Natural killer cell (primary cell): ENCODE results near the gene FRY. TPM values are rescaled to one million over a fixed set of nuclear protein-coding genes. Genes with fewer than 3 reads are reported as not detected.

Experiments
- ATAC-seq, 3 donors: fragments of 150-1000 bp in 2 of 3; fragments of 200-7000 bp in 1 of 3; cut with Tn5 transposase; 1 replicate in 1 of 3; 2 replicates in 2 of 3; pipeline ENCODE4 v1.10.0; 2021; ENCODE audit warnings: mild to moderate bottlenecking in 2 of 3, moderate library complexity in 2 of 3
- DNase-seq, 2 donors: peaks; one replicate each; pipeline versions ENCODE4 v3.0.0 to v3.0.0-alpha.2; 2013 to 2021; ENCODE audit warnings: mixed read lengths in 1 of 2
- H3K27ac ChIP-seq: one replicate; pipeline ENCODE4 v1.5.1; 2013; ENCODE audit warnings: mild to moderate bottlenecking, low read length
- H3K27me3 ChIP-seq: one replicate; pipeline ENCODE4 v1.6.1; 2013; ENCODE audit warnings: low read length; ENCODE audit not compliant: control insufficient read depth, insufficient read depth
- H3K36me3 ChIP-seq: one replicate; pipeline ENCODE4 v1.6.1; 2013; ENCODE audit warnings: low read length; ENCODE audit not compliant: control insufficient read depth, insufficient read depth
- H3K4me1 ChIP-seq: one replicate; pipeline ENCODE4 v1.6.1; 2013; ENCODE audit warnings: low read length; ENCODE audit not compliant: control insufficient read depth, insufficient read depth
- H3K4me3 ChIP-seq: one replicate; pipeline ENCODE4 v1.5.1; 2013; ENCODE audit warnings: low read length
- H3K9me3 ChIP-seq: one replicate; pipeline ENCODE4 v1.6.1; 2013; ENCODE audit warnings: low read length; ENCODE audit not compliant: control insufficient read depth, insufficient read depth
- H3K27ac Mint-ChIP-seq, 2 donors: one replicate each; pipeline ENCODE4 v1.8.0; 2022; ENCODE audit warnings: mild to moderate bottlenecking in 2 of 2, mixed read lengths in 2 of 2, moderate library complexity in 1 of 2
- H3K27me3 Mint-ChIP-seq, 2 donors: one replicate each; pipeline ENCODE4 v1.8.0; 2022; ENCODE audit warnings: low read depth in 2 of 2, mixed read lengths in 2 of 2
- H3K36me3 Mint-ChIP-seq: one replicate; pipeline ENCODE4 v1.8.0; 2022; ENCODE audit warnings: mixed read lengths
- H3K4me1 Mint-ChIP-seq, 2 donors: one replicate each; pipeline ENCODE4 v1.8.0; 2022; ENCODE audit warnings: mixed read lengths in 2 of 2
- H3K4me3 Mint-ChIP-seq: one replicate; pipeline ENCODE4 v1.8.0; 2022; ENCODE audit warnings: mild to moderate bottlenecking, moderate library complexity, mixed read lengths
- H3K9me3 Mint-ChIP-seq, 2 donors: one replicate each; pipeline ENCODE4 v1.8.0; 2022; ENCODE audit warnings: mixed read lengths in 2 of 2
- CTCF ChIP-seq: fragments of 200-600 bp; IDR thresholded peaks from one replicate; pipeline ENCODE4 v1.8.0; 2022; ENCODE audit warnings: antibody characterized with exemption
- WGBS: methylation state at CpG from one replicate; pipeline ENCODE4 v1.1.7; 2013; ENCODE audit warnings: missing lambda C conversion rate; ENCODE audit not compliant: insufficient coverage; 5-methylcytosine and 5-hydroxymethylcytosine counted together
- intact Hi-C: fragments of 100-400 bp; cut with micrococcal nuclease; formaldehyde crosslinking; loops from one replicate; pipeline ENCODE4 v1.14.2; 2022
- total RNA-seq, 4 donors: library from RNA; stranded (reverse); fragments of 120-200 nt in 1 of 4; gene quantifications; one replicate each; pipeline versions ENCODE4 v1.2.3 to v1.2.4, GENCODE V29; 2013 to 2022

The FRY gene
- total RNA-seq, 3 donors from 2014 or later (not counting 1 experiment from before 2014, with no cell fraction given) = 25.1 to 52.1 (median 27.4) TPM

GRCh38 chr13:32113532-32113931, 82.0 kb downstream of the FRY start:
- DNase-seq = no peak
- Mint-ChIP-seq H3K4me1 (peaks cover 9 to 13% of the 10 kb centered on the region in 2 donors), H3K27ac (no peak overlapping the region), H3K4me3 (no peak overlapping the region), H3K9me3 (no peaks in the 10 kb centered on the region), H3K36me3 (no peaks in the 10 kb centered on the region), H3K27me3 (no peaks in the 10 kb centered on the region)
- no peaks in the 10 kb centered on the region for H3K27me3 ChIP-seq
- WGBS = 96% methylated on average over 1 of the region's 1 CpG
- no peak overlapping the region for H3K27ac ChIP-seq
- no peak for ATAC-seq
- no peak for TF ChIP-seq CTCF
- H3K9me3 ChIP-seq = no peaks in the 10 kb centered on the region
- no peaks in the 10 kb centered on the region for H3K36me3 ChIP-seq
- intact Hi-C loops = no loop called here
- no peak overlapping the region for H3K4me3 ChIP-seq
- no peaks in the 10 kb centered on the region for H3K4me1 ChIP-seq

- Mint-ChIP-seq H3K27me3 (no peaks in the 10 kb centered on the region), H3K4me1 (peaks cover 9 to 13% of the 10 kb centered on the region in 2 donors), H3K36me3 (no peaks in the 10 kb centered on the region), H3K27ac (no peak overlapping the region), H3K9me3 (no peaks in the 10 kb centered on the region), H3K4me3 (no peak overlapping the region)
- Histone ChIP-seq H3K36me3 (no peaks in the 10 kb centered on the region), H3K4me1 (no peaks in the 10 kb centered on the region), H3K27me3 (no peaks in the 10 kb centered on the region), H3K9me3 (no peaks in the 10 kb centered on the region), H3K27ac (no peak overlapping the region), H3K4me3 (no peak overlapping the region)
- ATAC-seq = no peak
- intact Hi-C loops = no loop called here
- no peak for DNase-seq
- TF ChIP-seq CTCF = no peak
- WGBS = no CpG with 5 or more reads among the region's 5 CpGs
These were observed 82.8 kb downstream of the FRY start for GRCh38 chr13:32114284-32114950.

- WGBS = 21% methylated on average over 2 of the region's 2 CpGs
- peaks cover 9 to 13% of the 10 kb centered on the region in 2 donors for H3K4me1 Mint-ChIP-seq
- no peak for TF ChIP-seq CTCF
- no peaks in the 10 kb centered on the region for H3K36me3 Mint-ChIP-seq
- Histone ChIP-seq H3K9me3 (no peaks in the 10 kb centered on the region), H3K4me3 (no peak overlapping the region), H3K36me3 (no peaks in the 10 kb centered on the region), H3K27me3 (no peaks in the 10 kb centered on the region), H3K27ac (no peak overlapping the region), H3K4me1 (no peaks in the 10 kb centered on the region)
- intact Hi-C loops = no loop called here
- H3K9me3 Mint-ChIP-seq = no peaks in the 10 kb centered on the region
- no peaks in the 10 kb centered on the region for H3K27me3 Mint-ChIP-seq
- no peak overlapping the region for H3K4me3 Mint-ChIP-seq
- H3K27ac Mint-ChIP-seq = no peak overlapping the region
- DNase-seq (peak in 1 of 2 donors; percentile 5), ATAC-seq (no peak)
These were observed 83.5 kb downstream of the FRY start for GRCh38 chr13:32115066-32115465.

GRCh38 chr13:32116210-32116609, 84.6 kb downstream of the FRY start:
- peaks cover 3 to 9% of the 10 kb centered on the region in 2 donors for H3K4me1 Mint-ChIP-seq
- H3K9me3 Mint-ChIP-seq = no peaks in the 10 kb centered on the region
- H3K4me3 ChIP-seq = no peak overlapping the region
- 50% methylated on average over 1 of the region's 5 CpGs for WGBS
- no peaks in the 10 kb centered on the region for H3K27me3 ChIP-seq
- no peaks in the 10 kb centered on the region for H3K36me3 Mint-ChIP-seq
- DNase-seq (no peak), ATAC-seq (no peak)
- no peaks in the 10 kb centered on the region for H3K9me3 ChIP-seq
- intact Hi-C loops = no loop called here
- no peak overlapping the region for H3K27ac ChIP-seq
- H3K27ac Mint-ChIP-seq = no peak overlapping the region
- no peaks in the 10 kb centered on the region for H3K27me3 Mint-ChIP-seq
- no peak for TF ChIP-seq CTCF
- H3K4me1 ChIP-seq = no peaks in the 10 kb centered on the region
- no peak overlapping the region for H3K4me3 Mint-ChIP-seq
- H3K36me3 ChIP-seq = no peaks in the 10 kb centered on the region
